WERI-Rb-1 (cell line): ENCODE results near the gene TRMT2A.

Experiments
- DNase-seq: peaks from one replicate; pipeline ENCODE4 v3.0.0-alpha.2; 2020
- H3K27ac ChIP-seq: fragments of 250-450 bp; sonication (Bioruptor Pico); 2 replicates; pipeline ENCODE4 v1.5.1; 2020; ENCODE audit warnings: mild to moderate bottlenecking, moderate library complexity
- H3K27me3 ChIP-seq: fragments of 250-450 bp; sonication (Bioruptor Pico); 2 replicates; pipeline ENCODE4 v1.5.1; 2021; ENCODE audit warnings: mild to moderate bottlenecking, low read depth, moderate library complexity; ENCODE audit not compliant: insufficient read depth, severe bottlenecking
- H3K36me3 ChIP-seq: fragments of 250-450 bp; sonication (Bioruptor Pico); 2 replicates; pipeline ENCODE4 v1.5.1; 2020; ENCODE audit warnings: mild to moderate bottlenecking, moderate library complexity
- H3K4me3 ChIP-seq: 2 replicates; pipeline ENCODE4 v1.5.1; 2011; ENCODE audit warnings: low read depth, mild to moderate bottlenecking, control low read depth, low read length
- H3K9me3 ChIP-seq: fragments of 250-450 bp; sonication (Bioruptor Pico); 2 replicates; pipeline ENCODE4 v1.5.1; 2021; ENCODE audit warnings: mild to moderate bottlenecking, moderate library complexity; ENCODE audit not compliant: severe bottlenecking
- CTCF ChIP-seq: IDR thresholded peaks from 2 replicates; pipeline ENCODE4 v1.5.1; 2011; ENCODE audit warnings: low read depth, mild to moderate bottlenecking, control low read depth, inconsistent platforms, low read length

Gene TRMT2A

DNA sequence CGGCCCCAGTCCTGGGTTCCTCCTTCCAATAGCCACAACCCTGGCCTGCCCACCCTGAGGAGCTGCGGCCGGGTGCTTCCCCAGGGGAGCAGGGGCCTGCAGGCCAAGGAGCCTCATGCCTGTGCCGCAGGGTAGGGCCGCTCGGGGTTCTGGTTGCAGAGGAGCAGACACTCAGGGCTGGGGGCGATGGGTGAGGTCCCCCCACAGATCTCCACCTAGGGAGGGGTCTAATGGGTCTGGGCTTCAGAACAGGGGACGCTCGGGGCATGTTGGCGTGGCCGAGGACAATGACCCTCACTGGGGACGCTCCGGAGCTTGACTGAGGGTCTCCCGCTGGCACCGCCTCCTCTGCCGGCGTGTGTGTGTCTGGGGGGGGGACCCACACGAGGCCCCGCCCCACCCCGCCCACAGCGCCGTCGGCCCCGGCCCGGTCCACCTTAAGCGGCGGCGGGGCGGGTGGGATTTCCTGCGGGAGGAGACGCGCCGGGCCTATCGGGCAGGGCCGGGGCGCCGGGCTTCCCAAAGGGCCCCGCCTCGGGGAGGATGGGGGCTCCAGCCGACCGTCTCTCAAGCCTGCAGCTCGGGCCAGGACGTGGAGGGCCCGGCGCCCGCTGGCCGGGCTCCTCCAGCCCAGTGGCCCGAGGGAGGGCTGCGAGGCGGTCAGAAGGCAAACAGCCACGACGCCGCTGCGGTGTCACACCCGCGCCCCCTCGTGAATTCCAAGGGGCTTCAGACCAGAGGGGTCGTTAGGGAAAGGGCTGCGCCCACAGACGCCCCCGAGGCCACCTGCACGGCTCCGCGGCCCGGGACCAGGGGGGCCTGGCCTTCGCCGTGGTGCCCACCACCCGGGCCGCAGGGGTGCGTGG is 13.9 kb upstream of the TRMT2A start:
- peak; percentile 76 for DNase-seq

GRCh38 chr22:20130319-20130718 is 13.3 kb upstream of the TRMT2A start:
- Histone ChIP-seq H3K36me3 (peaks cover 29% of the 10 kb centered on the region), H3K27ac (no peak overlapping the region), H3K9me3 (no peaks in the 10 kb centered on the region), H3K27me3 (no peaks in the 10 kb centered on the region), H3K4me3 (peak overlapping the region; percentile 85; the same call in 1 of the 2 replicates)
- no peak for DNase-seq
- no peak for TF ChIP-seq CTCF

More for the DNA sequence above, 13.9 kb upstream of the TRMT2A start:
- H3K27me3 ChIP-seq = no peaks in the 10 kb centered on the region
- no peak for TF ChIP-seq CTCF
- H3K27ac ChIP-seq = peak overlapping the region; percentile 59
- peaks cover 22% of the 10 kb centered on the region for H3K36me3 ChIP-seq
- H3K4me3 ChIP-seq = peak overlapping the region; percentile 85
- no peaks in the 10 kb centered on the region for H3K9me3 ChIP-seq

- no peaks in the 10 kb centered on the region for H3K27me3 ChIP-seq
- H3K36me3 ChIP-seq = peaks cover 35% of the 10 kb centered on the region
- H3K27ac ChIP-seq = no peak overlapping the region
- no peaks in the 10 kb centered on the region for H3K9me3 ChIP-seq
- TF ChIP-seq CTCF = no peak
- no peak overlapping the region for H3K4me3 ChIP-seq
- no peak for DNase-seq
Observed at GRCh38 chr22:20129747-20130014, 12.7 kb upstream of the TRMT2A start.

GRCh38 chr22:20128902-20129746 is 12.1 kb upstream of the TRMT2A start:
- TF ChIP-seq CTCF = peak; percentile 79
- peak; percentile 68 for DNase-seq
- H3K36me3 ChIP-seq = peaks cover 41% of the 10 kb centered on the region
- peak overlapping the region; percentile 30; the same call in 1 of the 2 replicates for H3K27ac ChIP-seq
- H3K9me3 ChIP-seq = no peaks in the 10 kb centered on the region
- H3K4me3 ChIP-seq = no peak overlapping the region
- no peaks in the 10 kb centered on the region for H3K27me3 ChIP-seq

GRCh38 chr22:20128619-20128901 is 11.5 kb upstream of the TRMT2A start:
- no peak overlapping the region for H3K4me3 ChIP-seq
- TF ChIP-seq CTCF = no peak
- H3K9me3 ChIP-seq = no peaks in the 10 kb centered on the region
- no peaks in the 10 kb centered on the region for H3K27me3 ChIP-seq
- no peak for DNase-seq
- peaks cover 46% of the 10 kb centered on the region for H3K36me3 ChIP-seq
- H3K27ac ChIP-seq = peak overlapping the region; percentile 30; the same call in 1 of the 2 replicates
